AG10803 (cell line): ENCODE measurements around the gene AURKAIP1.

ENCODE experiments used
- DNase-seq: peaks from one replicate; pipeline ENCODE4 v3.0.0; 2010; ENCODE audit warnings: low read depth
- H3K4me3 ChIP-seq: 2 replicates; pipeline ENCODE4 v1.5.1; 2011; ENCODE audit warnings: mild to moderate bottlenecking, low read length, control low read depth
- CTCF ChIP-seq: conservative IDR thresholded peaks from 2 replicates; pipeline ENCODE4 v1.5.1; 2011; ENCODE audit warnings: mild to moderate bottlenecking, low read length, control low read depth, inconsistent platforms

The AURKAIP1 gene

GRCh38 chr1:1335792-1336248 is 39.2 kb downstream of the AURKAIP1 start:
- H3K4me3 ChIP-seq = no peak overlapping the region
- TF ChIP-seq CTCF = no peak
- DNase-seq = no peak

- TF ChIP-seq CTCF = no peak
- H3K4me3 ChIP-seq = no peak overlapping the region
- DNase-seq = no peak
These were observed 39.7 kb downstream of the AURKAIP1 start for GRCh38 chr1:1335283-1335682.

GRCh38 chr1:1334835-1335234 is 40.2 kb downstream of the AURKAIP1 start:
- H3K4me3 ChIP-seq = no peak overlapping the region
- DNase-seq = no peak
- no peak for TF ChIP-seq CTCF

GRCh38 chr1:1333551-1334241 is 41.3 kb downstream of the AURKAIP1 start:
- no peak overlapping the region for H3K4me3 ChIP-seq
- no peak for DNase-seq
- TF ChIP-seq CTCF = no peak

GRCh38 chr1:1332774-1333480 is 42.1 kb downstream of the AURKAIP1 start:
- TF ChIP-seq CTCF = no peak
- no peak overlapping the region for H3K4me3 ChIP-seq
- DNase-seq = no peak

- H3K4me3 ChIP-seq = no peak overlapping the region
- TF ChIP-seq CTCF = no peak
These were observed 42.8 kb downstream of the AURKAIP1 start for GRCh38 chr1:1332031-1332755.

More at GRCh38 chr1:1332031-1332755, 42.8 kb downstream of the AURKAIP1 start:
- no peak for DNase-seq
